HG02642 (cell line): Measurements from ENCODE around the gene KPNA4.
"Not testable (repeated sequence)": the region's sequence is repeated elsewhere in the genome, so short reads cannot be mapped to it uniquely, and the experiment has no call there.

Experiments used
- ATAC-seq: cut with Tn5 transposase; IDR thresholded peaks from one replicate; pipeline ENCODE4 v1.9.1; 2021; ENCODE audit warnings: mild to moderate bottlenecking; ENCODE audit not compliant: unreplicated experiment, poor library complexity

The KPNA4 gene

GRCh38 chr3:160565442-160566403 is at the start of gene KPNA4:
Gene KPNA4, minus strand, starts transcription at chr3:160565571. Its CDS starts 289 bp downstream, at chr3:160565282.
- peak; percentile 94 for ATAC-seq

- ATAC-seq, result no peak
These were observed 48.3 kb upstream of the KPNA4 start for GRCh38 chr3:160613661-160614060.

- no peak for ATAC-seq
These were observed 47.2 kb upstream of the KPNA4 start for GRCh38 chr3:160612386-160613075.

- ATAC-seq, result no peak
These were observed 45.8 kb upstream of the KPNA4 start for GRCh38 chr3:160611141-160611540.

GRCh38 chr3:160608870-160609269 is 43.5 kb upstream of the KPNA4 start:
- no peak for ATAC-seq

GRCh38 chr3:160607826-160608225 is 42.5 kb upstream of the KPNA4 start:
- ATAC-seq, result no peak

- ATAC-seq, result no peak
These were observed 39.9 kb upstream of the KPNA4 start for GRCh38 chr3:160605315-160605714.

- not testable (repeated sequence) for ATAC-seq
These were observed 38.5 kb upstream of the KPNA4 start for GRCh38 chr3:160603845-160604244.

- ATAC-seq, result no peak
These were observed 36.9 kb upstream of the KPNA4 start for GRCh38 chr3:160602259-160602658.

GRCh38 chr3:160601288-160601687 is 35.9 kb upstream of the KPNA4 start:
- ATAC-seq, result no peak

GRCh38 chr3:160598865-160599264 is 33.5 kb upstream of the KPNA4 start:
- ATAC-seq, result no peak

- ATAC-seq, result no peak
These were observed 22.7 kb upstream of the KPNA4 start for GRCh38 chr3:160588023-160588422.

- no peak for ATAC-seq
These were observed 21.7 kb upstream of the KPNA4 start for GRCh38 chr3:160587105-160587504.

- ATAC-seq, result no peak
These were observed 21.3 kb upstream of the KPNA4 start for GRCh38 chr3:160586679-160587078.

- no peak for ATAC-seq
These were observed 18.1 kb upstream of the KPNA4 start for GRCh38 chr3:160583451-160583850.

GRCh38 chr3:160580938-160581337 is 15.6 kb upstream of the KPNA4 start:
- no peak for ATAC-seq

- no peak for ATAC-seq
These were observed 12.3 kb upstream of the KPNA4 start for GRCh38 chr3:160577556-160578195.

GRCh38 chr3:160577093-160577492 is 11.7 kb upstream of the KPNA4 start:
- no peak for ATAC-seq

- no peak for ATAC-seq
These were observed 11.2 kb upstream of the KPNA4 start for GRCh38 chr3:160576621-160577020.

- no peak for ATAC-seq
These were observed 10.2 kb upstream of the KPNA4 start for GRCh38 chr3:160575589-160575988.

GRCh38 chr3:160574636-160575035 is 9.3 kb upstream of the KPNA4 start:
- no peak for ATAC-seq
